Measurements from ENCODE around the gene CD209.

CD209 gene

GRCh38 chr19:7744871-7745650 lies 2.3 kb downstream of the CD209 start:
- TF ChIP-seq FOXP2 (optimal IDR thresholded peaks at IDR 0.05; ENCODE audit: control extremely low read depth, extremely low read length, insufficient read depth) = no peak
- no peak for TF ChIP-seq POLR2AphosphoS5 (IDR thresholded peaks at IDR 0.05; ENCODE audit: borderline replicate concordance, low read depth, low read length)
- no peak overlapping the region for H3K4me3 ChIP-seq
- no peaks in the 10 kb centered on the region for H3K9me3 ChIP-seq (ENCODE audit: low read depth, low read length)
- no peak for DNase-seq (ENCODE audit: low read depth, low spot score)
- H3K27ac ChIP-seq = no peak overlapping the region
- H3K36me3 ChIP-seq (ENCODE audit: insufficient read depth, low read length) = no peaks in the 10 kb centered on the region
- H3K9ac ChIP-seq (ENCODE audit: insufficient read length) = no peak overlapping the region

- no peaks in the 10 kb centered on the region for H3K9me3 ChIP-seq (ENCODE audit: low read depth, low read length)
- DNase-seq (ENCODE audit: low read depth, low spot score) = no peak
- no peak overlapping the region for H3K27ac ChIP-seq
- no peak for TF ChIP-seq FOXP2 (optimal IDR thresholded peaks at IDR 0.05; ENCODE audit: control extremely low read depth, extremely low read length, insufficient read depth)
- no peak for TF ChIP-seq EZH2 (IDR thresholded peaks at IDR 0.05)
- no peak for TF ChIP-seq POLR2AphosphoS5 (IDR thresholded peaks at IDR 0.05; ENCODE audit: borderline replicate concordance, low read depth, low read length)
- H3K9ac ChIP-seq (ENCODE audit: insufficient read length) = no peak overlapping the region
- no peak overlapping the region for H3K4me3 ChIP-seq
- no peaks in the 10 kb centered on the region for H3K36me3 ChIP-seq (ENCODE audit: insufficient read depth, low read length)
Measured at GRCh38 chr19:7744199-7744786, 3.0 kb downstream of the CD209 start.

- no peak for DNase-seq (ENCODE audit: low read depth, low spot score)
- H3K9me3 ChIP-seq (ENCODE audit: low read depth, low read length) = no peaks in the 10 kb centered on the region
- TF ChIP-seq FOXP2 (optimal IDR thresholded peaks at IDR 0.05; ENCODE audit: control extremely low read depth, extremely low read length, insufficient read depth) = no peak
- TF ChIP-seq EZH2 (IDR thresholded peaks at IDR 0.05) = no peak
- no peak for TF ChIP-seq POLR2AphosphoS5 (IDR thresholded peaks at IDR 0.05; ENCODE audit: borderline replicate concordance, low read depth, low read length)
- H3K36me3 ChIP-seq (ENCODE audit: insufficient read depth, low read length) = no peaks in the 10 kb centered on the region
- H3K27ac ChIP-seq = no peak overlapping the region
- no peak overlapping the region for H3K4me3 ChIP-seq
- H3K9ac ChIP-seq (ENCODE audit: insufficient read length) = no peak overlapping the region
Measured at GRCh38 chr19:7743425-7743841, 3.9 kb downstream of the CD209 start.

DNA sequence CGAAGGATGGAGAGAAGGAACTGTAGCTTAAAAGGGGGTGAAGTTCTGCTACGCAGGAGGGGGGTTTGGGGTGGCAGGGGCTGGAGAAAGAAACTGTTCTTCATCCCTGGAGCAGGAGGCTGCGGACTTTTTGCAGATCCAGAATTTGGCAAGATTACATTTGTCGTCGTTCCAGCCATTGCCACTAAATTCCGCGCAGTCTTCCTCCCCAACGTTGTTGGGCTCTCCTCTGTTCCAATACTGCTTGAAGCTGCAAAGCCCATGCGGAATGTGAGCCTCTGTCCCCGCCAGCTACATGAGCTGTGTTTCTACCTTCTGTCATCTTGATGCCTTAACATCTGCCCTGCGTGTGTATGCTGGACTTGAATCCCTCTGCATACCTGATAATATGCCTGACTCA lies 4.3 kb downstream of the CD209 start:
- Histone ChIP-seq H3K27ac (no peak overlapping the region), H3K4me3 (no peak overlapping the region), H3K36me3 (ENCODE audit: insufficient read depth, low read length) (no peaks in the 10 kb centered on the region), H3K9ac (ENCODE audit: insufficient read length) (no peak overlapping the region), H3K9me3 (ENCODE audit: low read depth, low read length) (no peaks in the 10 kb centered on the region)
- DNase-seq (ENCODE audit: low read depth, low spot score) = no peak
- TF ChIP-seq FOXP2 (optimal IDR thresholded peaks at IDR 0.05; ENCODE audit: control extremely low read depth, extremely low read length, insufficient read depth) (no peak), EZH2 (IDR thresholded peaks at IDR 0.05) (no peak), POLR2AphosphoS5 (IDR thresholded peaks at IDR 0.05; ENCODE audit: borderline replicate concordance, low read depth, low read length) (no peak)

DNA sequence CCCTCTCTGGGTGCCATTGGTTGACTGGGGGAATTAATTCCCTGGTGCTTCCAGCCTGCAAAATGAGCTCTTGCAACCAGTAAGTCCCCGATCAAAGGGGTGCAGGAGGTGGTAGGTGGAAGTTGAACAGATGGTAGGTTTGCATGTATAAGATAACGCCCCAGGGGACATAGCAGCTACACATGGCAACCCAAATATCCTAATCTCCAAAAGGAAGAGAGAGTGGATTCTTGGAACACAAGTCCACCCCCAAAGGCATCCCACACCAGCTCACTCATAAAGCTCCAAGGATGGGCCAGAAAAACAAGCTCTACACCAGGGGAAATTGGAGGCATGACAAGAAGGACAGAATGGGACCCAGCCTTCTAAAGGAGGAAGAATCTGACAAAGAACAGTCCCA lies 4.8 kb downstream of the CD209 start:
- no peak for DNase-seq (ENCODE audit: low read depth, low spot score)

DNA sequence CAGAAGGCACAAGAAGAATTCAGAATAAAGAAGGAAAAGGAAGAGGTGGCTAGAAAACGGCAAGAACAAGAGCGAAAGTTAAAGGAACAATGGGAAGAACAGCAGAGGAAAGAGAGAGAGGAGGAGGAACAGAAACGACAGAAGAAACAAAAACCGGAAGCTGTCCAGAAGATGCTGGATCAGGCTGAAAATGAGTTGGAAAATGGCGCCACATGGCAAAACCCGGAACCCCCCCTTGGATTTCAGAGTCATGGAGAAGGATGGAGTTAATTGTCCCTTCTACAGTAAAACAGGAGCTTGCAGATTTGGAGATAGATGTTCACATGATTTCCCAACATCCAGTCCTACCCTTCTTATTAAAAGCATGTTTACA lies 6.7 kb downstream of the CD209 start:
- H3K9me3 ChIP-seq (ENCODE audit: low read depth, low read length) = no peaks in the 10 kb centered on the region
- H3K27ac ChIP-seq = no peak overlapping the region

More for the DNA sequence above, 4.8 kb downstream of the CD209 start:
- H3K27ac ChIP-seq = no peak overlapping the region
- H3K9me3 ChIP-seq (ENCODE audit: low read depth, low read length) = no peaks in the 10 kb centered on the region
- no peak overlapping the region for H3K4me3 ChIP-seq
- TF ChIP-seq FOXP2 (optimal IDR thresholded peaks at IDR 0.05; ENCODE audit: control extremely low read depth, extremely low read length, insufficient read depth) (no peak), POLR2AphosphoS5 (IDR thresholded peaks at IDR 0.05; ENCODE audit: borderline replicate concordance, low read depth, low read length) (no peak), EZH2 (IDR thresholded peaks at IDR 0.05) (no peak)
- no peaks in the 10 kb centered on the region for H3K36me3 ChIP-seq (ENCODE audit: insufficient read depth, low read length)
- no peak overlapping the region for H3K9ac ChIP-seq (ENCODE audit: insufficient read length)

GRCh38 chr19:7739801-7740681 lies 7.3 kb downstream of the CD209 start:
- TF ChIP-seq FOXP2 (optimal IDR thresholded peaks at IDR 0.05; ENCODE audit: control extremely low read depth, extremely low read length, insufficient read depth) = no peak
- TF ChIP-seq POLR2AphosphoS5 (IDR thresholded peaks at IDR 0.05; ENCODE audit: borderline replicate concordance, low read depth, low read length) = no peak
- TF ChIP-seq EZH2 (IDR thresholded peaks at IDR 0.05) = no peak
- H3K9ac ChIP-seq (ENCODE audit: insufficient read length) = no peak overlapping the region
- H3K36me3 ChIP-seq (ENCODE audit: insufficient read depth, low read length) = no peaks in the 10 kb centered on the region

More for the DNA sequence above, 6.7 kb downstream of the CD209 start:
- no peak for TF ChIP-seq FOXP2 (optimal IDR thresholded peaks at IDR 0.05; ENCODE audit: control extremely low read depth, extremely low read length, insufficient read depth)
- TF ChIP-seq EZH2 (IDR thresholded peaks at IDR 0.05) = no peak
- no peak for TF ChIP-seq POLR2AphosphoS5 (IDR thresholded peaks at IDR 0.05; ENCODE audit: borderline replicate concordance, low read depth, low read length)
- no peak overlapping the region for H3K4me3 ChIP-seq
- no peak overlapping the region for H3K9ac ChIP-seq (ENCODE audit: insufficient read length)
- DNase-seq (ENCODE audit: low read depth, low spot score) = no peak
- no peaks in the 10 kb centered on the region for H3K36me3 ChIP-seq (ENCODE audit: insufficient read depth, low read length)

DNA sequence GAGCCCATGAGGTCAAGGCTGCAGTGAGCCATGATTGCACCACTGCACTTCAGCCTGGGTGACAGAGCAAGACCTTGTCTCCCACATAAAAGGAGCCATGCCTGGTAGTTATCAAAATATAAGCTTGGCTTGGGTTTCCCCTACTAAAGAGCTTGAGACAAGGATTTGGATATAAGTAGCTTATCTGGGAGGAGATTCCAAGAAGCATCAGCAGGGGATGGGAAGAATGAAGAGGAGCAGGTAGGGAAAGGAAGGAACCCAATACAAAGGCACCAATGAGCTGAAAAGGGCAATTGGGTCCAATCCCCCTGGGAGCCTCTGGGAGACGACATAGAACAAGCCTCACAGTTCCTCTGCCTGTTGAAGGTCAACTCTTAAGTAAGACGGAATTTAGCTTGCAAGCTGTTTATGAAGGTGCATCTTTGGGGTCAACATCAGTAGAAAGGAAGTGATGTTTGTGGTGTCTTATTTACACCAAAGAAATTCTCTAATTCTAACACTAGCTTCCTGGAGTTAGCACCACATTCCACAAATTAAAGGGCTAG lies 8.1 kb downstream of the CD209 start:
- Histone ChIP-seq H3K36me3 (ENCODE audit: insufficient read depth, low read length) (no peaks in the 10 kb centered on the region), H3K4me3 (no peak overlapping the region), H3K9ac (ENCODE audit: insufficient read length) (no peak overlapping the region), H3K9me3 (ENCODE audit: low read depth, low read length) (no peaks in the 10 kb centered on the region), H3K27ac (no peak overlapping the region)
- TF ChIP-seq EZH2 (IDR thresholded peaks at IDR 0.05) (no peak), POLR2AphosphoS5 (IDR thresholded peaks at IDR 0.05; ENCODE audit: borderline replicate concordance, low read depth, low read length) (no peak), FOXP2 (optimal IDR thresholded peaks at IDR 0.05; ENCODE audit: control extremely low read depth, extremely low read length, insufficient read depth) (no peak)
- DNase-seq (ENCODE audit: low read depth, low spot score) = no peak

More at GRCh38 chr19:7739801-7740681, 7.3 kb downstream of the CD209 start:
- Histone ChIP-seq H3K9me3 (ENCODE audit: low read depth, low read length) (no peaks in the 10 kb centered on the region), H3K4me3 (no peak overlapping the region), H3K27ac (no peak overlapping the region)
- no peak for DNase-seq (ENCODE audit: low read depth, low spot score)

Data from SK-N-MC (cell line).